Upper lobe of right lung (tissue), 1 donor: ENCODE results near the gene STXBP3. TPM values are rescaled to one million over a fixed set of nuclear protein-coding genes. Genes with fewer than 3 reads are reported as not detected.

Experiments
- ATAC-seq: fragments of 200-7000 bp; cut with Tn5 transposase; one replicate; pipeline ENCODE4 v1.9.1; 2020; ENCODE audit warnings: mild to moderate bottlenecking, moderate library complexity
- DNase-seq: peaks from one replicate; pipeline ENCODE4 v3.0.0-alpha.2; 2020
- H3K27ac ChIP-seq: fragments of 200-600 bp; one replicate; pipeline ENCODE4 v1.8.0; 2022
- H3K27me3 ChIP-seq: fragments of 200-600 bp; one replicate; pipeline ENCODE4 v1.8.0; 2022; ENCODE audit warnings: mild to moderate bottlenecking
- H3K36me3 ChIP-seq: fragments of 200-600 bp; one replicate; pipeline ENCODE4 v1.8.0; 2022
- H3K4me1 ChIP-seq: fragments of 200-600 bp; one replicate; pipeline ENCODE4 v1.8.0; 2022
- H3K4me3 ChIP-seq: fragments of 200-600 bp; one replicate; pipeline ENCODE4 v1.8.0; 2022; ENCODE audit warnings: mild to moderate bottlenecking
- H3K9me3 ChIP-seq: fragments of 200-600 bp; one replicate; pipeline ENCODE4 v1.8.0; 2022
- intact Hi-C: fragments of 100-400 bp; cut with DNase I; formaldehyde crosslinking; loops from one replicate; pipeline ENCODE4 v1.11.0; 2022
- total RNA-seq: library from RNA; stranded (reverse); fragmentation: NEBNext Ultra II Directional; extraction: Animal tissue kit (Norgen Biotek cat#: 25700); gene quantifications from one replicate; pipeline ENCODE4 v1.2.1, GENCODE V29; 2021
- TF ChIP-seq, protein P1 (sequence below): fragments of 200-600 bp; IDR thresholded peaks from one replicate; pipeline ENCODE4 v1.8.0; 2022; ENCODE audit warnings: antibody characterized with exemption
- donor health status: DM: no; HTN: yes; CAD: no; lungs with severe emphysema.

STXBP3 gene
- total RNA-seq, 1 donor from 2014 or later: 54.1 TPM

DNA sequence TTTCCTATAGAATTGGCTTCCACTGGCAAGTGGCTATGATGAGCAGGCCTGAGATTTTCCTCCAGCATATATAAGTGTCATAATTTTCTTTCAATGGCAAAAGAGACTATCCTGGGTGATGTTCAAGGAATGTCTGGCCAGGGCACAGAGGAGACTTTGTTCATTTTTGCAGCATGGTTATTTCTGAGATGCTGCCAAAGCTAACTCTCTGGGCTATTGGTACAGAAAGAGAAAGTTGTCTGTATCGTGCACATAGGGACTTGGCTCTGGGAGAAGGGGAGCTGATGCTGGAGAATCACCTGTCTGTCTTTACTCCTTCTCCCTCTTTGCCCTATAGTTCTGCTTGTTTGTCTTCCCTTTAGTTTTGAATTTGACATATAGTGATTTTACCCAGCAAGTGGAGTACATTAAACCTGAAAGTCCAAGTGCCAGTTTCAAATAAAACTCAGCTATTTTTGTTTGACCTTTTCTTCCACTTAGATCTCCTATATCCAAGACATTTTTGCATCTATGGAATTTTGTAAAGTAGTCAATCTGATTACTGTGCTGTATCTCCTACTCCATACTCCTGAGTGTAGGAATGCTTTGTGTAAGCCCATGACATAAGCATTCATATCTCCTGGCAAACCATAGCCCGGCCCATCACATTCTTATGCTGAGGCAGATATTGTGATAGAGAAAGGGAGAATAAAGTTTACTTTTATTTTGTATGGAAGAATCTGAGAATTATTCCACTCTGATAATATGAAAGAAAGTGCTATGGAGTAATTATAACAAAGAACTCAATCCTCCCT is 29.8 kb upstream of the STXBP3 start:
- no peak for ATAC-seq
- TF ChIP-seq, protein P1, sequence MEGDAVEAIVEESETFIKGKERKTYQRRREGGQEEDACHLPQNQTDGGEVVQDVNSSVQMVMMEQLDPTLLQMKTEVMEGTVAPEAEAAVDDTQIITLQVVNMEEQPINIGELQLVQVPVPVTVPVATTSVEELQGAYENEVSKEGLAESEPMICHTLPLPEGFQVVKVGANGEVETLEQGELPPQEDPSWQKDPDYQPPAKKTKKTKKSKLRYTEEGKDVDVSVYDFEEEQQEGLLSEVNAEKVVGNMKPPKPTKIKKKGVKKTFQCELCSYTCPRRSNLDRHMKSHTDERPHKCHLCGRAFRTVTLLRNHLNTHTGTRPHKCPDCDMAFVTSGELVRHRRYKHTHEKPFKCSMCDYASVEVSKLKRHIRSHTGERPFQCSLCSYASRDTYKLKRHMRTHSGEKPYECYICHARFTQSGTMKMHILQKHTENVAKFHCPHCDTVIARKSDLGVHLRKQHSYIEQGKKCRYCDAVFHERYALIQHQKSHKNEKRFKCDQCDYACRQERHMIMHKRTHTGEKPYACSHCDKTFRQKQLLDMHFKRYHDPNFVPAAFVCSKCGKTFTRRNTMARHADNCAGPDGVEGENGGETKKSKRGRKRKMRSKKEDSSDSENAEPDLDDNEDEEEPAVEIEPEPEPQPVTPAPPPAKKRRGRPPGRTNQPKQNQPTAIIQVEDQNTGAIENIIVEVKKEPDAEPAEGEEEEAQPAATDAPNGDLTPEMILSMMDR: no peak
- intact Hi-C loops: no loop called here

GRCh38 chr1:108717774-108718316 is 28.6 kb upstream of the STXBP3 start:
- ATAC-seq: no peak
- intact Hi-C loops: no loop called here
- Histone ChIP-seq H3K9me3 (no peaks in the 10 kb centered on the region), H3K27ac (no peak overlapping the region), H3K36me3 (no peaks in the 10 kb centered on the region), H3K4me3 (no peak overlapping the region), H3K27me3 (no peaks in the 10 kb centered on the region), H3K4me1 (no peaks in the 10 kb centered on the region)
- TF ChIP-seq, protein P1: no peak
- DNase-seq: no peak

More for the DNA sequence above, 29.8 kb upstream of the STXBP3 start:
- no peaks in the 10 kb centered on the region for H3K4me1 ChIP-seq
- no peaks in the 10 kb centered on the region for H3K36me3 ChIP-seq
- no peaks in the 10 kb centered on the region for H3K9me3 ChIP-seq
- no peak for DNase-seq
- H3K27ac ChIP-seq: no peak overlapping the region
- H3K27me3 ChIP-seq: no peaks in the 10 kb centered on the region
- no peak overlapping the region for H3K4me3 ChIP-seq

DNA sequence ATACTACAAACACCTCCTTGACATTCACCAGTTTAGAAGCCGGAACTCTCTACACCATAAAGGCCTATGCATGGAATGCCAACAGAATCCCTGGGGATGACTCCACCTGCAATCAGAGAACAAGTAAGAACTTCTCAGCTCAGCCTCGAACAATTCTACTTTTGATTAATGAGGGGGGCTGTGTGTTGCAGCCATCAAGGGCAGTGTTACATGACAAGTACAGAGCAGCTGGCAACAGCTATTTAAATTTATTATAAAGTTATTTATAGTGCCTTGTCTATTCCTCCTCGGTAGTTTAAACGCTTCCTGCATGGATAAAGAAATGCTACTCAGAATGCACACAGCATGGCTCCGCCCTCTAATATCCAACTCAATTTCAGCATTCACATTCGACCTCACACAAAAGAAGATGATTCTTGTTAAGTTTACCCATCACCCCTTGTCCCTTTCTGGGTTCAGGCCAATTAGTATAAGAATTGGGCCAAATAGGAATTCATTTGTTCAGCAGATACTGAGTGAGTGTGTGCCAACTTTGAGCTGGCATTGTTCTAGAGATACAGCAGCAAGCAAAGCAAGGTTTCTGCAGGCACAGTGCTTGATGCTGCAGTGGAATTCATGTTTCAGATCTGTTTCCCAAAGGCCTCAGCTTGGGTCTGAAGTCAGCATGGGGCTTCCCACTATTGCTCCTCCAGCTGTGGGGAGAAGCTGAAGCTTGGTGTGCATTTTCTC is 27.4 kb upstream of the STXBP3 start:
- no peaks in the 10 kb centered on the region for H3K9me3 ChIP-seq
- DNase-seq (no peak), ATAC-seq (no peak)
- intact Hi-C loops: no loop called here
- H3K36me3 ChIP-seq: no peaks in the 10 kb centered on the region
- no peaks in the 10 kb centered on the region for H3K27me3 ChIP-seq
- TF ChIP-seq, protein P1: no peak
- H3K27ac ChIP-seq: no peak overlapping the region
- no peak overlapping the region for H3K4me3 ChIP-seq
- no peaks in the 10 kb centered on the region for H3K4me1 ChIP-seq

DNA sequence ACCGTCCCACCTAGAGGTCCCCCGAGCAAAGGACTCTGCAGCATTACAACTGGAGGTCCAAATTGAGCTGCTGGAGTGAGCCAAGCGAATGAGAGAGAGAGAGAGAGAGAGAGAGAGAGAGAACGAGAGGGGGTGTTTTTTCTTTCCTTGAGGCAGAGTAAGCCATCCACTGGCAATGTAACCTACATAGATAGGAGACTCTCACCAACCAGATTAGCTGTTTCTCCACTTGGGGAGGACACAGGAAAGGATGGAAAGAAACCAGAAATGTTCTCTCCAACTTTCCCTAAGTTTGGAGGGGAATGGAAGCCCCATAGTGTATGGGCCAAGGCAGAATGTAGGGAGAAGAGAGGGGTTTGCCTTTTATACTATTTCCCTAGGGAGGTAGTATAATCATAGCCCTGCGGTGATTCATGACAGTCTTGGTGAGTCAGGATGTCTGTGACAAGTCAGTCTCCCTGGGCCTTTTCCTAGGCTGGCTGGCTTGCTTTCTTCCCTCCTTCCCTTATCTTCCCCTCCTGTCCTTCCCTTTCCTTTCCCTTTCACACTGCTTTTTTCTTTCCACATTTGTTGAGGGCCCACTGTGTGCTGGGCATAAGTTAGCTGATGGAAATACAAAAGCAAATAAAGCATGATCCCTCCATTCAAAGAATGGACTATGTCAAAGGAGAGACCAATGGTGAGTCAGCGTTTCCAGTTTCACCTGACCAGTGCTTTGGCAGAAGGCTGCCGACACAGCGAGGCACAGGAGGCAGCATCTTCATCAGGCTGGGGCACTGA is 26.6 kb upstream of the STXBP3 start:
- TF ChIP-seq, protein P1: no peak
- Histone ChIP-seq H3K4me3 (no peak overlapping the region), H3K27me3 (no peaks in the 10 kb centered on the region), H3K9me3 (no peaks in the 10 kb centered on the region), H3K27ac (no peak overlapping the region), H3K4me1 (no peaks in the 10 kb centered on the region), H3K36me3 (no peaks in the 10 kb centered on the region)
- no peak for DNase-seq
- intact Hi-C loops: no loop called here
- ATAC-seq: no peak

DNA sequence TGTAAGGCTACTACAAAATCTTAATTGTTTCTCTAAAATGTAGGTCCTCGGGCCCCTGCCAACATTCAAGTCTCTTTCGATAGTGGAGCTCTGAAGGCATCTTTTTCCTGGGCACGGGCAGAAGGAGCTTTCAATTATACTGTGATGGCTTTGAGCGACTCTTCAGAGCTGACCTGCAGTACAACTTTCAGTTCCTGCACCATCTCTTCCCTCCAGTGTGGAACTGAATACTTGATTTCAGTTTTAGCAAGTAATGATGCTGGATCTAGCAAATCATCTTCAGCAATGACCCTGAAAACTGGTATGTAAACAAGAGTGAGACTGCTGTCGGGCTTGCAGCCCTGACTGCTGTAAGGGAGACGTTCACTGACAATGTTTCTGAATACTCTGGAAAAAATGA is 24.2 kb upstream of the STXBP3 start:
- no peak for DNase-seq

More for the DNA sequence above, 24.2 kb upstream of the STXBP3 start:
- Histone ChIP-seq H3K4me1 (no peaks in the 10 kb centered on the region), H3K4me3 (peak overlapping the region; percentile 1), H3K27me3 (no peaks in the 10 kb centered on the region), H3K36me3 (no peaks in the 10 kb centered on the region), H3K27ac (no peak overlapping the region), H3K9me3 (no peaks in the 10 kb centered on the region)
- intact Hi-C loops: no loop called here
- no peak for ATAC-seq
- TF ChIP-seq, protein P1: no peak
